H1 (cell line): ENCODE results near the gene ARG2. TPM values are rescaled to one million over a fixed set of nuclear protein-coding genes. Genes with fewer than 3 reads are reported as not detected.

Experiments used
- CTCF ChIA-PET: fragments of 300-600 bp; sonication (Branson Sonifier 250); formaldehyde crosslinking; loops from one replicate; lab custom pipeline; 2021; ENCODE audit not compliant: partially characterized antibody; lab: Charles Lee
- POLR2A ChIA-PET: fragments of 300-600 bp; sonication (Branson Sonifier 250); formaldehyde crosslinking; loops from one replicate; lab custom pipeline; 2021; ENCODE audit warnings: inconsistent platforms; ENCODE audit not compliant: partially characterized antibody; lab: Charles Lee
- DNase-seq, 2 experiments: peaks; one replicate each; pipeline versions ENCODE4 v3.0.0 to v3.0.0-alpha.2; 2010 to 2022; ENCODE audit warnings: low spot score in 2 of 2, low read depth in 1 of 2, mixed read lengths in 1 of 2
- FAIRE-seq: peaks from 2 replicates; lab custom pipeline; 2011; peaks lifted over from hg19 to GRCh38; lab: Jason Lieb, UNC
- H2AFZ ChIP-seq: 2 replicates; pipeline ENCODE4 v1.8.1; 2012; ENCODE audit warnings: low read length, inconsistent platforms
- H2AK5ac ChIP-seq: 2 replicates; pipeline ENCODE4 v1.6.1; 2013; ENCODE audit warnings: low read depth, low read length
- H2BK120ac ChIP-seq: replicated peaks from 2 replicates; pipeline ENCODE3; 2013; ENCODE audit warnings: low read depth, low read length, inconsistent platforms
- H2BK12ac ChIP-seq: 2 replicates; pipeline ENCODE4 v1.6.1; 2013; ENCODE audit warnings: low read depth, low read length
- H2BK15ac ChIP-seq: 2 replicates; pipeline ENCODE4 v1.6.1; 2013; ENCODE audit warnings: low read length
- H2BK20ac ChIP-seq: 2 replicates; pipeline ENCODE4 v1.6.1; 2013; ENCODE audit warnings: low read length
- H2BK5ac ChIP-seq: 2 replicates; pipeline ENCODE4 v1.6.1; 2013; ENCODE audit warnings: low read depth, low read length
- H3K14ac ChIP-seq: 2 replicates; pipeline ENCODE4 v1.6.1; 2013; ENCODE audit warnings: inconsistent platforms; ENCODE audit not compliant: insufficient read length
- H3K18ac ChIP-seq: 2 replicates; pipeline ENCODE4 v1.6.1; 2013; ENCODE audit warnings: low read length; ENCODE audit errors: extremely low read depth
- H3K23ac ChIP-seq: 2 replicates; pipeline ENCODE4 v1.6.1; 2013; ENCODE audit warnings: inconsistent platforms; ENCODE audit not compliant: insufficient read length
- H3K23me2 ChIP-seq: 2 replicates; pipeline ENCODE4 v1.6.1; 2013; ENCODE audit warnings: low read depth, low read length
- H3K27ac ChIP-seq: 2 replicates; pipeline ENCODE4 v1.6.1; 2011; ENCODE audit warnings: low read depth, low read length, inconsistent platforms
- H3K27me3 ChIP-seq, 4 experiments: replicated peaks in 1 of 4; 1 replicate in 1 of 4; 2 replicates in 3 of 4; pipeline versions ENCODE4 v1.6.1 to v1.8.1; 2011 to 2013; ENCODE audit warnings: low read length in 3 of 4, mild to moderate bottlenecking in 3 of 4, inconsistent platforms in 2 of 4, mixed read lengths in 2 of 4, moderate library complexity in 1 of 4; ENCODE audit not compliant: control insufficient read depth in 3 of 4, insufficient read depth in 3 of 4; ENCODE audit errors: extremely low read depth in 1 of 4
- H3K36me3 ChIP-seq, 4 experiments: 2 replicates each; pipeline versions ENCODE4 v1.6.1 to v1.8.1; 2011 to 2013; ENCODE audit warnings: mild to moderate bottlenecking in 4 of 4, low read length in 3 of 4, moderate library complexity in 2 of 4, control low read depth in 1 of 4, inconsistent platforms in 1 of 4; ENCODE audit not compliant: insufficient read depth in 4 of 4, control insufficient read depth in 2 of 4
- H3K4ac ChIP-seq: replicated peaks from 2 replicates; pipeline ENCODE3; 2013; ENCODE audit warnings: low read length, low read depth, mixed read lengths, inconsistent platforms; ENCODE audit not compliant: insufficient read length
- H3K4me1 ChIP-seq, 4 experiments: replicated peaks in 1 of 4; 1 replicate in 1 of 4; 2 replicates in 3 of 4; pipeline versions ENCODE4 v1.6.1 to v1.8.1; 2011 to 2013; ENCODE audit warnings: low read length in 3 of 4, inconsistent platforms in 2 of 4, mixed read lengths in 1 of 4; ENCODE audit not compliant: insufficient read depth in 4 of 4, control insufficient read depth in 3 of 4
- H3K4me2 ChIP-seq, 2 experiments: 2 replicates each; pipeline versions ENCODE4 v1.6.1 to v1.8.1; 2011 to 2013; ENCODE audit warnings: low read depth in 2 of 2, low read length in 2 of 2, control low read depth in 1 of 2, inconsistent platforms in 1 of 2, mild to moderate bottlenecking in 1 of 2; ENCODE audit not compliant: insufficient read depth in 1 of 2
- H3K4me3 ChIP-seq, 4 experiments: fragments of 200-600, 300-600 bp in 1 of 4; sonication (generic), shearing (Covaris generic), sonication (Bioruptor Twin) in 1 of 4; 2 replicates each; pipeline versions ENCODE4 v1.5.1 to v1.8.1; 2011 to 2016; ENCODE audit warnings: low read length in 4 of 4, low read depth in 3 of 4, control low read depth in 2 of 4, inconsistent platforms in 2 of 4, mild to moderate bottlenecking in 2 of 4, mixed read lengths in 1 of 4, moderate library complexity in 1 of 4; ENCODE audit not compliant: insufficient read depth in 2 of 4; ENCODE audit errors: extremely low read depth in 1 of 4
- H3K56ac ChIP-seq: replicated peaks from 2 replicates; pipeline ENCODE3; 2013; ENCODE audit warnings: low read depth, mild to moderate bottlenecking, mixed read lengths, low read length, inconsistent platforms; ENCODE audit not compliant: insufficient read length
- H3K79me1 ChIP-seq: 2 replicates; pipeline ENCODE4 v1.6.1; 2013; ENCODE audit warnings: low read depth, low read length, control low read depth
- H3K79me2 ChIP-seq, 2 experiments: 2 replicates each; pipeline versions ENCODE4 v1.6.1 to v1.8.1; 2012 to 2013; ENCODE audit warnings: low read length in 2 of 2, mild to moderate bottlenecking in 2 of 2, inconsistent platforms in 1 of 2; ENCODE audit not compliant: insufficient read depth in 2 of 2, control insufficient read depth in 1 of 2
- H3K9ac ChIP-seq, 4 experiments: replicated peaks in 1 of 4; 1 replicate in 1 of 4; 2 replicates in 3 of 4; pipeline versions ENCODE4 v1.6.1 to v1.8.1; 2011 to 2013; ENCODE audit warnings: low read depth in 3 of 4, low read length in 3 of 4, control low read depth in 2 of 4, mild to moderate bottlenecking in 2 of 4, moderate library complexity in 2 of 4, inconsistent platforms in 1 of 4; ENCODE audit errors: extremely low read depth in 1 of 4
- H3K9me3 ChIP-seq, 2 experiments: 2 replicates each; pipeline versions ENCODE4 v1.6.1 to v1.8.1; 2012 to 2013; ENCODE audit warnings: mild to moderate bottlenecking in 2 of 2, moderate library complexity in 2 of 2, control low read depth in 1 of 2, inconsistent platforms in 1 of 2, low read depth in 1 of 2, low read length in 1 of 2, mixed read lengths in 1 of 2; ENCODE audit not compliant: insufficient read depth in 2 of 2
- H4K20me1 ChIP-seq, 2 experiments: replicated peaks in 1 of 2; 2 replicates each; pipeline versions ENCODE3 to v1.8.1; 2011 to 2013; ENCODE audit warnings: inconsistent platforms in 2 of 2, low read length in 2 of 2, mild to moderate bottlenecking in 1 of 2; ENCODE audit not compliant: insufficient read depth in 2 of 2, control insufficient read depth in 1 of 2
- H4K5ac ChIP-seq: 2 replicates; pipeline ENCODE4 v1.6.1; 2013; ENCODE audit warnings: low read length, low read depth, mixed read lengths, inconsistent platforms; ENCODE audit not compliant: insufficient read length
- H4K8ac ChIP-seq: 2 replicates; pipeline ENCODE4 v1.8.0; 2013; ENCODE audit warnings: mild to moderate bottlenecking, moderate library complexity, low read length, inconsistent platforms; ENCODE audit not compliant: insufficient read depth; ENCODE audit errors: extremely low read depth
- H4K91ac ChIP-seq: replicated peaks from 2 replicates; pipeline ENCODE3; 2013; ENCODE audit warnings: low read length, mixed read lengths, inconsistent platforms; ENCODE audit not compliant: insufficient read length
- ATF3 ChIP-seq: IDR thresholded peaks from 2 replicates; pipeline ENCODE4 v1.6.1; 2011; ENCODE audit warnings: low read depth, mild to moderate bottlenecking, low read length; ENCODE audit not compliant: insufficient read depth
- BCL11A ChIP-seq, 2 experiments: IDR thresholded peaks; one replicate each; pipeline ENCODE4 v1.6.1; 2011; ENCODE audit warnings: low read depth in 2 of 2, low read length in 2 of 2, mild to moderate bottlenecking in 2 of 2
- CEBPB ChIP-seq: IDR thresholded peaks from 2 replicates; pipeline ENCODE4 v1.6.1; 2012; ENCODE audit warnings: low read depth, low read length
- CHD2 ChIP-seq: IDR thresholded peaks from 2 replicates; pipeline ENCODE4 v1.6.1; 2012; ENCODE audit warnings: low read length, improper control_type of control experiment
- EP300 ChIP-seq, 2 experiments: IDR thresholded peaks; 1 replicate in 1 of 2; 2 replicates in 1 of 2; pipeline ENCODE4 v1.6.1; 2011 to 2012; ENCODE audit warnings: low read depth in 2 of 2, low read length in 2 of 2, mild to moderate bottlenecking in 2 of 2, borderline replicate concordance in 1 of 2, inconsistent platforms in 1 of 2, moderate library complexity in 1 of 2
- FOSL1 ChIP-seq: IDR thresholded peaks from 2 replicates; pipeline ENCODE4 v1.6.1; 2011; ENCODE audit warnings: mild to moderate bottlenecking, low read depth, low read length, moderate library complexity; ENCODE audit not compliant: insufficient read depth
- GTF2F1 ChIP-seq: IDR thresholded peaks from 2 replicates; pipeline ENCODE4 v1.6.1; 2012; ENCODE audit warnings: low read depth, low read length, improper control_type of control experiment, borderline replicate concordance
- KDM1A ChIP-seq: fragments of 200-600, 300-600 bp; sonication (generic); IDR thresholded peaks from 2 replicates; pipeline ENCODE4 v1.7.1; 2016; ENCODE audit warnings: mild to moderate bottlenecking, low read length, borderline replicate concordance
- NRF1 ChIP-seq: IDR thresholded peaks from 2 replicates; pipeline ENCODE4 v1.6.1; 2011; ENCODE audit warnings: mild to moderate bottlenecking, low read depth, low read length, improper control_type of control experiment
- POU5F1 ChIP-seq: IDR thresholded peaks from 2 replicates; pipeline ENCODE4 v1.6.1; 2011; ENCODE audit warnings: low read depth, mild to moderate bottlenecking, low read length, moderate library complexity
- SAP30 ChIP-seq: fragments of 300-600 bp; sonication (generic); IDR thresholded peaks from 2 replicates; pipeline ENCODE4 v1.7.1; 2012; ENCODE audit warnings: low read length, moderate library complexity, mild to moderate bottlenecking, inconsistent platforms; ENCODE audit not compliant: insufficient read depth, insufficient replicate concordance
- SP4 ChIP-seq: IDR thresholded peaks from 2 replicates; pipeline ENCODE4 v1.6.1; 2012; ENCODE audit warnings: low read length, inconsistent platforms
- YY1 ChIP-seq: IDR thresholded peaks from 2 replicates; pipeline ENCODE4 v1.6.1; 2011; ENCODE audit warnings: low read depth, mild to moderate bottlenecking, low read length
- ZNF274 ChIP-seq: IDR thresholded peaks from 2 replicates; pipeline ENCODE4 v1.7.0; 2012; ENCODE audit warnings: low read length, borderline replicate concordance; ENCODE audit errors: extremely low read depth
- WGBS, 2 experiments: shearing (Covaris generic) in 1 of 2; methylation state at CpG; one replicate each; pipeline versions ENCODE4 v1.1.6 to v1.1.7; 2013 to 2015; ENCODE audit warnings: low lambda C conversion rate in 2 of 2, mixed read lengths in 2 of 2, inconsistent platforms in 1 of 2, low coverage in 1 of 2, missing lambda C conversion rate in 1 of 2; ENCODE audit not compliant: insufficient replicate concordance in 2 of 2, insufficient coverage in 1 of 2, insufficient read length in 1 of 2; ENCODE audit errors: extremely low coverage in 1 of 2, missing lambda C conversion rate in 1 of 2; 5-methylcytosine and 5-hydroxymethylcytosine counted together
- polyA plus RNA-seq, 7 experiments: library from polyadenylated mRNA; depleted of rRNA in 3 of 7; stranded (reverse) in 5 of 7; unstranded in 2 of 7; fragments of >200 nt in 5 of 7; fragments of 200-250 nt in 2 of 7; gene quantifications; 1 replicate in 5 of 7; 2 replicates in 1 of 7; 4 replicates in 1 of 7; pipeline versions ENCODE4 v1.2.1 to v1.2.3, GENCODE V29; 2011 to 2013; ENCODE audit warnings: missing spikeins in 2 of 7, mixed read lengths in 2 of 7
- total RNA-seq: library from RNA; stranded (reverse); fragmentation: NEBNext Ultra II Directional; extraction: Animal tissue kit (Norgen Biotek cat#: 25700); gene quantifications from 2 replicates; pipeline ENCODE4 v1.2.1, GENCODE V29; 2021

Gene ARG2
- total and polyA plus RNA-seq, 2 of the 8 experiments (the other 6 are each of a cell fraction or from before 2014, with no cell fraction given), result 49.9 to 59.1 TPM

- Histone ChIP-seq H3K4me1 (no peaks in the 10 kb centered on the region), H3K18ac (no peak overlapping the region), H2BK12ac (no peak overlapping the region), H3K23ac (no peak overlapping the region), H4K5ac (no peak overlapping the region), H2AK5ac (no peak overlapping the region), H3K79me2 (no peaks in the 10 kb centered on the region), H2BK15ac (no peak overlapping the region), H2BK120ac (no peak overlapping the region), H3K36me3 (no peaks in the 10 kb centered on the region), H3K27me3 (no peaks in the 10 kb centered on the region), H3K4ac (no peak overlapping the region), H2BK5ac (no peak overlapping the region), H4K8ac (no peak overlapping the region), H3K9ac (no peak overlapping the region), H3K27ac (no peak overlapping the region), H3K56ac (no peak overlapping the region), H2BK20ac (no peak overlapping the region), H4K20me1 (peaks cover 2 to 4% of the 10 kb centered on the region in 2 experiments), H2AFZ (no peak overlapping the region), H3K4me3 (no peak overlapping the region), H4K91ac (no peak overlapping the region), H3K23me2 (no peaks in the 10 kb centered on the region), H3K4me2 (no peak overlapping the region), H3K9me3 (no peaks in the 10 kb centered on the region), H3K79me1 (no peaks in the 10 kb centered on the region; the same call in 1 of the 2 replicates), H3K14ac (no peak overlapping the region)
- ChIA-PET POLR2A (no interaction called here), CTCF (interaction anchor here (2.4 kb wide), 1 partner anchor 17 kb away, joined by 15 read pairs; the partner anchor contains the start of gene ARG2)
- FAIRE-seq (no peak), DNase-seq (no peak)
- WGBS, 2 experiments, result 96% methylated on average over 3 of the region's 3 CpGs; no CpG with 5 or more reads in 1 of the 2 experiments
- no peak for TF ChIP-seq YY1
- no peak for TF ChIP-seq GTF2F1
- TF ChIP-seq SP4, result no peak
- TF ChIP-seq ZNF274, result no peak
- no peak for TF ChIP-seq KDM1A
- TF ChIP-seq CHD2, result no peak
- no peak for TF ChIP-seq NRF1
- TF ChIP-seq POU5F1, result no peak
- TF ChIP-seq ATF3, result no peak
- no peak for TF ChIP-seq CEBPB
- TF ChIP-seq FOSL1, result no peak
- no peak for TF ChIP-seq SAP30
- no peak for TF ChIP-seq EP300 (IDR thresholded peaks at IDR 0.05; ENCODE audit: borderline replicate concordance in 1 of 2, low read depth in 2 of 2, low read length in 2 of 2)
- TF ChIP-seq BCL11A (IDR thresholded peaks at IDR 0.05; ENCODE audit: low read depth in 2 of 2, low read length in 2 of 2), result no peak
Observed at GRCh38 chr14:67636361-67636919, 16.7 kb downstream of the ARG2 start.
